ENCODE data around the gene COX7A2L.

DNA sequence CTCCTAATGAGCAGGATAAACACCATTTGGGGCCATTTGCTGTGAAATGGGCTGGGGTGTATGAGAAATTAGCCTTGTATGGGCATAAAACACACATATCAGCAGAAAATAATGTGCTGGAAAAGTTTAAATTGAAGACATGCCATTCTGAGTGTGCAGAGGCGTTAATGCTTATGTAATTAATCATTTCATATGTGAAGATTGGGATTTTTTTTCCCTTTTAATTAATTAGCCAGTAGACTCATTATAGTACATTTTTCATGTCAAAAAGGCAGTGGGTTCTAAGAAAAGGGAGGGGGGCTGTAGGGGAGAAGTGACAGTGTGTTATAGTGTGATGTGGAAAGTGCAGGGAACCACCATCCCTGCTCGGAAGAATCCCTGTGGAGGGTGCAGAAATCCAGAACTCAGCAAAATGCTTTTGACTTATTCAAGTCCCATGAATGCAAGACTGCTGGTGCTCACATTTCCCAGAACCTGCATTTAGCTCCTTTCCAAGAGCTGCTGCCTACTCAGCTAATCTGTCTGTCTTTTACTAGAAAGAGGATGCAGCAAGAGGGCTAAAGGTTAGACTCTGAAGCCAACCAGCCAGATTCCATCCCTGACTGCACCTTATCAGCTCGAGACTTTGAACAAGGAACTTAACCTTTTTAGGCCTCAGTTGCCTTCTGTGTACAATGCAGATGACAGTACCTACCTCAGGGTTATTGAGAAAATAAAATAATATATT is 11.6 kb upstream of the COX7A2L start:
- TF ChIP-seq, protein P1, sequence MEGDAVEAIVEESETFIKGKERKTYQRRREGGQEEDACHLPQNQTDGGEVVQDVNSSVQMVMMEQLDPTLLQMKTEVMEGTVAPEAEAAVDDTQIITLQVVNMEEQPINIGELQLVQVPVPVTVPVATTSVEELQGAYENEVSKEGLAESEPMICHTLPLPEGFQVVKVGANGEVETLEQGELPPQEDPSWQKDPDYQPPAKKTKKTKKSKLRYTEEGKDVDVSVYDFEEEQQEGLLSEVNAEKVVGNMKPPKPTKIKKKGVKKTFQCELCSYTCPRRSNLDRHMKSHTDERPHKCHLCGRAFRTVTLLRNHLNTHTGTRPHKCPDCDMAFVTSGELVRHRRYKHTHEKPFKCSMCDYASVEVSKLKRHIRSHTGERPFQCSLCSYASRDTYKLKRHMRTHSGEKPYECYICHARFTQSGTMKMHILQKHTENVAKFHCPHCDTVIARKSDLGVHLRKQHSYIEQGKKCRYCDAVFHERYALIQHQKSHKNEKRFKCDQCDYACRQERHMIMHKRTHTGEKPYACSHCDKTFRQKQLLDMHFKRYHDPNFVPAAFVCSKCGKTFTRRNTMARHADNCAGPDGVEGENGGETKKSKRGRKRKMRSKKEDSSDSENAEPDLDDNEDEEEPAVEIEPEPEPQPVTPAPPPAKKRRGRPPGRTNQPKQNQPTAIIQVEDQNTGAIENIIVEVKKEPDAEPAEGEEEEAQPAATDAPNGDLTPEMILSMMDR (IDR thresholded peaks at IDR 0.05): no peak
- no peak for TF ChIP-seq POLR2A (IDR thresholded peaks at IDR 0.05)

Measured in ovary (tissue), 3 donors.